Measurements from ENCODE around the gene CLBA1.
"Not testable (repeated sequence)": the region's sequence is repeated elsewhere in the genome, so short reads cannot be mapped to it uniquely, and the experiment has no call there.

CLBA1 gene

GRCh38 chr14:104947881-104948735 is 37.5 kb upstream of the CLBA1 start:
- not testable (repeated sequence) for DNase-seq

GRCh38 chr14:104948736-104949031 is 36.9 kb upstream of the CLBA1 start:
- no peak for DNase-seq

- DNase-seq, result not testable (repeated sequence)
These were observed 36.1 kb upstream of the CLBA1 start for GRCh38 chr14:104949406-104949955.

GRCh38 chr14:104950021-104950420 is 35.6 kb upstream of the CLBA1 start:
- no peak for DNase-seq

GRCh38 chr14:104950701-104951100 is 34.9 kb upstream of the CLBA1 start:
- DNase-seq, result not testable (repeated sequence)

GRCh38 chr14:104951863-104952657 is 33.5 kb upstream of the CLBA1 start:
- not testable (repeated sequence) for DNase-seq

GRCh38 chr14:104953097-104953496 is 32.5 kb upstream of the CLBA1 start:
- no peak for DNase-seq

GRCh38 chr14:104953896-104954656 is 31.5 kb upstream of the CLBA1 start:
- DNase-seq, result no peak

GRCh38 chr14:104954746-104955395 is 30.7 kb upstream of the CLBA1 start:
- no peak for DNase-seq

GRCh38 chr14:104955396-104955770 is 30.2 kb upstream of the CLBA1 start:
- no peak for DNase-seq

- no peak for DNase-seq
These were observed 29.2 kb upstream of the CLBA1 start for GRCh38 chr14:104956290-104956890.

- no peak for DNase-seq
These were observed 28.2 kb upstream of the CLBA1 start for GRCh38 chr14:104957146-104958113.

- no peak for DNase-seq
These were observed 21.0 kb upstream of the CLBA1 start for GRCh38 chr14:104964546-104964945.

- DNase-seq, result no peak
These were observed 19.9 kb upstream of the CLBA1 start for GRCh38 chr14:104965561-104966231.

GRCh38 chr14:104966261-104966865 is 19.2 kb upstream of the CLBA1 start:
- DNase-seq, result no peak

- DNase-seq, result no peak
These were observed 18.6 kb upstream of the CLBA1 start for GRCh38 chr14:104966981-104967385.

GRCh38 chr14:104967386-104968152 is 18.0 kb upstream of the CLBA1 start:
- no peak for DNase-seq

GRCh38 chr14:104968153-104968527 is 17.4 kb upstream of the CLBA1 start:
- no peak for DNase-seq
